GM12878 (cell line): Measurements from ENCODE around the gene IGF1R. TPM values are rescaled to one million over a fixed set of nuclear protein-coding genes. Genes with fewer than 3 reads are reported as not detected.
A peak's percentile ranks its signal among the peaks of the same experiment; 100 is the strongest.

Source experiments
- ATAC-seq: fragments of 200-7000 bp; cut with Tn5 transposase; 3 replicates; pipeline ENCODE4 v1.9.1; 2020; ENCODE audit warnings: mild to moderate bottlenecking, moderate library complexity
- BruUV-seq: library from RNA; stranded (reverse); fragments of 400-500 nt; replicated peaks from 2 replicates; lab custom pipeline; 2021; lab: Mats Ljungman, UMichigan
- CTCF ChIA-PET: fragments of 300-600 bp; sonication (Branson Sonifier 250); formaldehyde crosslinking; extraction: SDS; loops from one replicate; lab custom pipeline; 2021; ENCODE audit warnings: inconsistent platforms; lab: Yijun Ruan, JAX
- POLR2A ChIA-PET: fragments of 350-600 bp; formaldehyde crosslinking; extraction: SDS; loops from one replicate; lab custom pipeline; 2021; ENCODE audit warnings: inconsistent platforms; lab: Charles Lee
- RAD21 ChIA-PET: fragments of 300-600 bp; sonication (Branson Sonifier 250); formaldehyde crosslinking; loops from one replicate; lab custom pipeline; 2023; ENCODE audit warnings: antibody characterized with exemption; ENCODE audit not compliant: unreplicated experiment; lab: Charles Lee
- SMC1A ChIA-PET: fragments of 300-600 bp; sonication (Branson Sonifier 250); formaldehyde crosslinking; loops from one replicate; lab custom pipeline; 2023; ENCODE audit not compliant: unreplicated experiment, uncharacterized antibody; lab: Charles Lee
- DNase-seq: peaks from one replicate; pipeline ENCODE4 v3.0.0-alpha.2; 2011; ENCODE audit warnings: low read depth, low spot score
- FAIRE-seq: peaks from 3 replicates; lab custom pipeline; 2011; peaks lifted over from hg19 to GRCh38; lab: Jason Lieb, UNC
- H2AFZ ChIP-seq: 2 replicates; pipeline ENCODE4 v1.6.0; 2011; ENCODE audit warnings: low read depth, low read length, control low read depth; ENCODE audit not compliant: control insufficient read depth
- H3K27ac ChIP-seq: 2 replicates; pipeline ENCODE4 v1.5.1; 2011; ENCODE audit warnings: control low read depth; ENCODE audit not compliant: control insufficient read depth, insufficient read depth
- H3K27me3 ChIP-seq, 2 experiments: replicated peaks in 1 of 2; 2 replicates each; pipeline versions ENCODE4 v1.6.0 to v1.6.1; 2011; ENCODE audit warnings: low read length in 1 of 2; ENCODE audit not compliant: control insufficient read depth in 2 of 2, insufficient read depth in 2 of 2
- H3K36me3 ChIP-seq, 2 experiments: 2 replicates each; pipeline ENCODE4 v1.5.1; 2011; ENCODE audit warnings: low read length in 1 of 2; ENCODE audit not compliant: control insufficient read depth in 2 of 2, insufficient read depth in 2 of 2
- H3K4me1 ChIP-seq: 2 replicates; pipeline ENCODE4 v1.6.1; 2011; ENCODE audit warnings: mild to moderate bottlenecking, low read length, moderate library complexity, mixed read lengths; ENCODE audit not compliant: control insufficient read depth, insufficient read depth
- H3K4me2 ChIP-seq: 2 replicates; pipeline ENCODE4 v1.6.0; 2011; ENCODE audit warnings: control low read depth; ENCODE audit not compliant: control insufficient read depth, insufficient read depth
- H3K4me3 ChIP-seq: fragments of 200-600 bp; sonication (generic); 2 replicates; pipeline ENCODE4 v1.5.1; 2016
- H3K79me2 ChIP-seq: 2 replicates; pipeline ENCODE4 v1.6.0; 2011; ENCODE audit warnings: low read length; ENCODE audit not compliant: control insufficient read depth, insufficient read depth
- H3K9ac ChIP-seq: 2 replicates; pipeline ENCODE4 v1.8.0; 2011; ENCODE audit warnings: low read length, control low read depth, mixed read lengths; ENCODE audit not compliant: control insufficient read depth, insufficient read depth
- H3K9me3 ChIP-seq: replicated peaks from 3 replicates; pipeline ENCODE4 v1.5.1; 2011; ENCODE audit warnings: mild to moderate bottlenecking, low read length; ENCODE audit not compliant: control insufficient read depth, insufficient read depth
- H4K20me1 ChIP-seq: 2 replicates; pipeline ENCODE4 v1.6.0; 2011; ENCODE audit not compliant: control insufficient read depth, insufficient read depth
- CREM ChIP-seq: IDR thresholded peaks from 2 replicates; pipeline ENCODE4 v1.6.1; 2014; ENCODE audit warnings: antibody characterized with exemption, low read depth
- E2F8 ChIP-seq: fragments of 450-650 bp; IDR thresholded peaks from 2 replicates; pipeline ENCODE4 v1.6.1; 2018; ENCODE audit warnings: mild to moderate bottlenecking, low read depth, moderate library complexity; ENCODE audit not compliant: partially characterized antibody
- IKZF2 ChIP-seq, 2 experiments: fragments of 450-650 bp; IDR thresholded peaks; 2 replicates each; pipeline ENCODE4 v1.6.1; 2017; ENCODE audit warnings: mild to moderate bottlenecking in 2 of 2, moderate library complexity in 2 of 2
- IRF4 ChIP-seq: IDR thresholded peaks from 2 replicates; pipeline ENCODE4 v1.6.1; 2011; ENCODE audit warnings: low read depth, low read length
- JUNB ChIP-seq: IDR thresholded peaks from 2 replicates; pipeline ENCODE4 v1.6.1; 2016; ENCODE audit warnings: antibody characterized with exemption, mild to moderate bottlenecking
- MTA3 ChIP-seq: IDR thresholded peaks from 2 replicates; pipeline ENCODE4 v1.6.1; 2012; ENCODE audit warnings: low read length, inconsistent platforms, borderline replicate concordance
- RUNX3 ChIP-seq: IDR thresholded peaks from 2 replicates; pipeline ENCODE4 v1.6.1; 2012; ENCODE audit warnings: low read length, inconsistent platforms
- SIX5 ChIP-seq: IDR thresholded peaks from 2 replicates; pipeline ENCODE4 v1.6.1; 2011; ENCODE audit warnings: mild to moderate bottlenecking, low read depth, low read length, moderate library complexity; ENCODE audit not compliant: severe bottlenecking
- SMAD1 ChIP-seq: fragments of 450-650 bp; IDR thresholded peaks from 2 replicates; pipeline ENCODE4 v1.6.1; 2018; ENCODE audit warnings: mild to moderate bottlenecking, low read depth; ENCODE audit not compliant: partially characterized antibody
- TCF7 ChIP-seq: IDR thresholded peaks from 2 replicates; pipeline ENCODE4 v1.6.1; 2014; ENCODE audit warnings: antibody characterized with exemption, borderline replicate concordance
- ZBTB33 ChIP-seq: fragments of 450-650 bp; IDR thresholded peaks from 2 replicates; pipeline ENCODE4 v1.6.1; 2017; ENCODE audit warnings: mild to moderate bottlenecking
- ZBTB40 ChIP-seq: fragments of 450-650 bp; IDR thresholded peaks from 2 replicates; pipeline ENCODE4 v1.6.1; 2016; ENCODE audit warnings: mild to moderate bottlenecking, moderate library complexity, borderline replicate concordance
- WGBS: methylation state at CpG from one replicate; pipeline ENCODE4 v1.1.6; 2016; ENCODE audit warnings: low lambda C conversion rate; ENCODE audit not compliant: insufficient replicate concordance, insufficient coverage; ENCODE audit errors: missing lambda C conversion rate; 5-methylcytosine and 5-hydroxymethylcytosine counted together
- in situ Hi-C: fragments of 300-500 bp; cut with MboI; formaldehyde crosslinking; loops from 9 replicates; pipeline ENCODE4 v1.14.3; 2018; ENCODE audit warnings: mixed read lengths
- intact Hi-C: fragments of 100-400 bp; cut with micrococcal nuclease; formaldehyde crosslinking; loops from one replicate; pipeline ENCODE4 v1.14.2; 2022; ENCODE audit not compliant: unreplicated experiment
- polyA plus RNA-seq, 11 experiments: library from polyadenylated mRNA; depleted of rRNA in 4 of 11; unstranded in 6 of 11; stranded (reverse) in 5 of 11; fragments of >200 nt; fragmentation: Nextera tagmentation in 4 of 11; fragmentation: Illumina TruSeq in 1 of 11; extraction: Ambion mirVana in 4 of 11; extraction: Trizol in 1 of 11; gene quantifications; 1 replicate in 1 of 11; 2 replicates in 10 of 11; pipeline versions ENCODE4 v1.2.1 to v1.2.3, GENCODE V29; 2011 to 2016; ENCODE audit warnings: inconsistent platforms in 2 of 11, missing spikeins in 2 of 11, low read depth in 1 of 11
- total RNA-seq, 4 experiments: library from RNA; depleted of rRNA in 3 of 4; stranded (reverse); fragments of >200 nt in 3 of 4; fragmentation: Illumina TruSeq in 1 of 4; extraction: Trizol in 1 of 4; gene quantifications; 2 replicates each; pipeline versions ENCODE4 v1.2.1 to v1.2.3, GENCODE V29; 2013 to 2021

IGF1R gene
- total and polyA plus RNA-seq, 10 of the 15 experiments (the other 5 are each of a cell fraction or from before 2014, with no cell fraction given) = 0.03 to 2.7 (median 0.66) TPM

- no peak for TF ChIP-seq ZBTB33
- TF ChIP-seq MTA3 = no peak
- TF ChIP-seq SMAD1 = no peak
- TF ChIP-seq IRF4 = no peak
- TF ChIP-seq RUNX3 = no peak
- no peak for TF ChIP-seq JUNB
Observed at GRCh38 chr15:98775498-98776230, 127.3 kb downstream of the IGF1R start (continued).

GRCh38 chr15:98776607-98777281, 128.4 kb downstream of the IGF1R start:
- intact Hi-C loops (loop anchor here (5.0 kb wide), 5 partner anchors 119 to 436 kb away; no protein-coding TSS in a partner anchor), in situ Hi-C loops (loop anchor here (5.0 to 10.0 kb wide), 2 partner anchors 301 to 438 kb away; no protein-coding TSS in a partner anchor)
- ChIA-PET RAD21 (interaction anchor here (1.9 to 6.3 kb wide), 3 partner anchors 283 to 314 kb away, joined by 5 to 53 read pairs (median 7); no protein-coding TSS in a partner anchor), SMC1A (interaction anchor here (0.6 to 4.9 kb wide), 5 partner anchors 14 to 299 kb away, joined by 3 to 40 read pairs (median 3); no protein-coding TSS in a partner anchor), POLR2A (no interaction called here), CTCF (interaction anchor here (1.9 to 7.1 kb wide), 3 partner anchors 106 to 301 kb away, joined by 6 to 119 read pairs (median 60); no protein-coding TSS in a partner anchor)
- Histone ChIP-seq H3K9ac (no peak overlapping the region; the same call in 1 of the 2 replicates), H3K36me3 (no peaks in the 10 kb centered on the region), H3K27me3 (no peaks in the 10 kb centered on the region; a peak in 1 of 4 replicates), H3K9me3 (no peaks in the 10 kb centered on the region), H2AFZ (peak overlapping the region; percentile 20), H3K27ac (peak overlapping the region; percentile 55), H4K20me1 (no peaks in the 10 kb centered on the region), H3K4me2 (peak overlapping the region; percentile 69), H3K4me3 (no peak overlapping the region), H3K4me1 (peaks cover 24% of the 10 kb centered on the region), H3K79me2 (no peaks in the 10 kb centered on the region)
- 41% methylated on average over 16 of the region's 16 CpGs for WGBS
- DNase-seq = peak; percentile 67
- ATAC-seq = peak; percentile 85
- BruUV-seq = no TSS peak
- FAIRE-seq = no peak
- no peak for TF ChIP-seq ZBTB40
- no peak for TF ChIP-seq TCF7
- no peak for TF ChIP-seq SIX5
- TF ChIP-seq CREM = no peak
- TF ChIP-seq E2F8 = peak; percentile 28
- TF ChIP-seq IKZF2 (IDR thresholded peaks at IDR 0.05) = peak; percentile 92 to 93
